Left lung (tissue), 10 donors: ENCODE data around the gene CFAP77. TPM values are rescaled to one million over a fixed set of nuclear protein-coding genes. Genes with fewer than 3 reads are reported as not detected.

Experiments used
- ATAC-seq: fragments of 200-7000 bp; cut with Tn5 transposase; one replicate; pipeline ENCODE4 v1.9.1; 2020; ENCODE audit warnings: moderate library complexity
- DNase-seq, 4 donors: peaks; one replicate each; pipeline ENCODE4 v3.0.0-alpha.2; 2013 to 2020
- H3K27ac ChIP-seq, 2 donors: fragments of 200-600 bp; sonication (generic) in 1 of 2; one replicate each; pipeline versions ENCODE4 v1.5.0 to v1.8.0; 2020 to 2021
- H3K27me3 ChIP-seq, 2 donors: fragments of 200-600 bp; sonication (generic) in 1 of 2; one replicate each; pipeline versions ENCODE4 v1.5.0 to v1.8.0; 2020 to 2021
- H3K36me3 ChIP-seq, 2 donors: fragments of 200-600 bp; sonication (generic) in 1 of 2; one replicate each; pipeline versions ENCODE4 v1.5.0 to v1.8.0; 2020 to 2021
- H3K4me1 ChIP-seq, 2 donors: fragments of 200-600 bp; one replicate each; pipeline ENCODE4 v1.8.0; 2021
- H3K4me3 ChIP-seq, 2 donors: fragments of 200-600 bp; sonication (generic) in 1 of 2; one replicate each; pipeline versions ENCODE4 v1.5.0 to v1.8.0; 2020 to 2021; ENCODE audit warnings: mild to moderate bottlenecking in 1 of 2
- H3K9me3 ChIP-seq, 2 donors: fragments of 200-600 bp; sonication (generic) in 1 of 2; one replicate each; pipeline versions ENCODE4 v1.5.0 to v1.8.0; 2020 to 2021
- CTCF ChIP-seq, 2 donors: fragments of 200-600 bp; sonication (generic) in 1 of 2; IDR thresholded peaks; one replicate each; pipeline versions ENCODE4 v1.5.0 to v1.8.0; 2021; ENCODE audit warnings: antibody characterized with exemption in 2 of 2
- intact Hi-C, 2 donors: fragments of 100-400 bp; cut with DNase I; formaldehyde crosslinking; loops; one replicate each; pipeline versions ENCODE4 v1.11.2 to v1.14.2; 2022
- polyA plus RNA-seq, 6 donors: library from polyadenylated mRNA; unstranded; fragments of 120-200 nt; gene quantifications; one replicate each; pipeline ENCODE4 v1.2.1, GENCODE V29; 2013; ENCODE audit not compliant: insufficient read length in 6 of 6
- total RNA-seq, 2 donors: library from RNA; stranded (reverse); fragmentation: NEBNext Ultra II Directional; extraction: Animal tissue kit (Norgen Biotek cat#: 25700); gene quantifications; one replicate each; pipeline ENCODE4 v1.2.1, GENCODE V29; 2021
- donor health status: DM: no; HTN: yes; CAD: no.
- donor health status: DM: no; HTN: no; CAD: no.

CFAP77 gene
- total and polyA plus RNA-seq, 8 donors = 0.50 to 3.7 (median 2.4) TPM; not detected in 1

DNA sequence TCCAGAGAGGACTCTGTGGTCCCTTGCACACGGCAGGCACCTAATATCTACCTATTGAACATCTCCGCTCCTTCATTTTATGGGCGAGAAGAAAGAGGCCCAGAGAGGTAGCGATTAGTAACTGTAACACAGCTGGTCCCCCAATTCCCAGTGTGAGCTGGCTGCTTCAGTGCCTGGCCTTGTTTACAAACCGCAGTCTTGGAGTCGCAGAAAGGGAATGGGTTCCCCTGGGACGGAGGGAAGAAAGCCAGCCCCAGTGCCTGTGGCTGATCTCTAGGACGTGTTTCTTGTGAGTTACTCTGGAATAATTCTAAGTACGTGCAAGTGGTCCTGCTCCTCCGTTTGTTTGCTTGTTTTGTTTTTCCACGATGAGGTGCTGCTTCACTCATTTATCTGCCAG lies 52.0 kb downstream of the CFAP77 start:
- H3K4me3 ChIP-seq = no peak overlapping the region
- H3K27me3 ChIP-seq = peaks cover 0 to 40% of the 10 kb centered on the region in 2 donors
- intact Hi-C loops = no loop called here
- no peak overlapping the region for H3K27ac ChIP-seq
- ATAC-seq (no peak), DNase-seq (no peak)
- H3K36me3 ChIP-seq = no peaks in the 10 kb centered on the region
- H3K4me1 ChIP-seq = no peaks in the 10 kb centered on the region
- H3K9me3 ChIP-seq = no peaks in the 10 kb centered on the region
- no peak for TF ChIP-seq CTCF (IDR thresholded peaks at IDR 0.05)

DNA sequence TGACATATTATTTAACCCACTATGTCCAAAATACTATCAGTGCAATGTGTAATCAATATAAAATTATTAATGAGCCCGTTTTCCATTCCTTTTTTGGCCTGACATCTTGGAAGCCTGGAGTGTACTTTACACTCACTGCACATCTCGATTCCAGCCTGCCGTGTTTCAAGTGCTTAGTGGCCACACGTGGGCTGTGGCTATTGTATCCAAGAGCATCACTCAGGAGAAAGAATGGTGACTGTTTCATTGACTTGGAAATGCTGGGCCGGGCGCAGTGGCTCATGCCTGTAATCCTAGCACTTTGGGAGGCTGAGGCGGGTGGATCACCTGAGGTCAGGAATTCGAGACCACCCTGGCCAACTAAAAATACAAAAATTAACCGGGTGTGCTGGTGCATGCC lies 54.5 kb downstream of the CFAP77 start:
- Histone ChIP-seq H3K4me1 (no peaks in the 10 kb centered on the region), H3K9me3 (no peaks in the 10 kb centered on the region), H3K27me3 (peaks cover 0 to 29% of the 10 kb centered on the region in 2 donors), H3K36me3 (no peaks in the 10 kb centered on the region), H3K4me3 (no peak overlapping the region), H3K27ac (no peak overlapping the region)
- intact Hi-C loops = no loop called here
- ATAC-seq = no peak
- DNase-seq = no peak
- no peak for TF ChIP-seq CTCF (IDR thresholded peaks at IDR 0.05)

- peaks cover 0 to 25% of the 10 kb centered on the region in 2 donors for H3K27me3 ChIP-seq
- no peak for TF ChIP-seq CTCF (IDR thresholded peaks at IDR 0.05)
- no peaks in the 10 kb centered on the region for H3K36me3 ChIP-seq
- intact Hi-C loops = no loop called here
- no peak overlapping the region for H3K27ac ChIP-seq
- no peaks in the 10 kb centered on the region for H3K4me1 ChIP-seq
- H3K4me3 ChIP-seq = no peak overlapping the region
- ATAC-seq (no peak), DNase-seq (no peak)
- H3K9me3 ChIP-seq = no peaks in the 10 kb centered on the region
These were observed 55.2 kb downstream of the CFAP77 start for GRCh38 chr9:132465131-132465635.

DNA sequence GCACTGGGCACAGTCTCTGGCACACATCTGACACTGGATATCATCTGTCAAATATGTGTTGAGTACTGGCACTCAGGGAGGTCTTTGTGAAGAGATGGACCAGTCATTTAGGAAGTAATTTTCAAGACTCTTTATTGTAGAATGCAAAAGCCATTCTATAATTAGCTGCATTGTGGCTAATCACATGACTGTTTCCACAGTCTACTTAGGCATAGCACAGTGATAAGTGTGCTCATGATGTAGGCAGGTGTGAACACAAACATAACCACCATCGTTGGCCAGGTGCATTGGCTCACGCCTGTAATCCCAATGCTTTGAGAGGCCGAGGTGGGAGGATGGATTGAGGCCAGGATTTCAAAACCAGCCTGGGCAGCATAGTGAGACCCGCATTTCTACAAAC lies 62.2 kb downstream of the CFAP77 start:
- Histone ChIP-seq H3K4me1 (no peaks in the 10 kb centered on the region), H3K36me3 (no peaks in the 10 kb centered on the region), H3K27me3 (peaks cover 0 to 26% of the 10 kb centered on the region in 2 donors), H3K4me3 (no peak overlapping the region), H3K9me3 (no peaks in the 10 kb centered on the region), H3K27ac (no peak overlapping the region)
- no peak for DNase-seq
- peak; percentile 42 for ATAC-seq
- no peak for TF ChIP-seq CTCF (IDR thresholded peaks at IDR 0.05)
- intact Hi-C loops = no loop called here

DNA sequence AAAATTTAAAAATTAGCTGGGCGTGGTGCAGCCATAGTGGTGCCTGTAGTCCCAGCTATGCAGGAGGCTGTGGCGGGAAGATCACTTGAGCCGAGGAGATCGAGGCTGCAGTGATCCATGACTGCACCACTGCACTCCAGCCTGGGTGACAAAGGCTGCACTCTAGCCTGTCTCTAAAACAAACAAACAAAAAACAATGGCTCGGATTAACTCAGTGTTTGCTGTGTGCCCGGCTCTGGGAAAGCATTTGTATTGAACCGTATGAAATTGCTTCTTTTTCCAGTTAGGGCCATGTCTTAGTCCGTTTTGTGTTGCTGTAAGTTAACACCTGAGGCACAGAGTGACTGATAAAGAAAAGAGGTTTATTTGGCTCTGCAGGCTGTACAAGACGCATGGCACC lies 62.6 kb downstream of the CFAP77 start:
- intact Hi-C loops = no loop called here
- ATAC-seq = no peak
- no peak overlapping the region for H3K27ac ChIP-seq
- no peaks in the 10 kb centered on the region for H3K4me1 ChIP-seq
- no peaks in the 10 kb centered on the region for H3K9me3 ChIP-seq
- TF ChIP-seq CTCF (IDR thresholded peaks at IDR 0.05) = no peak
- no peaks in the 10 kb centered on the region for H3K36me3 ChIP-seq
- H3K4me3 ChIP-seq = no peak overlapping the region
- no peak for DNase-seq
- H3K27me3 ChIP-seq = peaks cover 0 to 26% of the 10 kb centered on the region in 2 donors
